PC-9 (cell line): ENCODE data around the gene HSPG2. TPM values are rescaled to one million over a fixed set of nuclear protein-coding genes. Genes with fewer than 3 reads are reported as not detected.
"Not testable (repeated sequence)": the region's sequence is repeated elsewhere in the genome, so short reads cannot be mapped to it uniquely, and the experiment has no call there.

ENCODE experiments used
- BruUV-seq: library from RNA; stranded (reverse); fragments of 400-500 nt; replicated peaks from 2 replicates; lab custom pipeline; 2021; lab: Mats Ljungman, UMichigan
- CTCF ChIA-PET: fragments of 300-600 bp; sonication (Branson Sonifier 250); formaldehyde crosslinking; loops from one replicate; lab custom pipeline; 2022; ENCODE audit warnings: antibody characterized with exemption; lab: Charles Lee
- POLR2A ChIA-PET: fragments of 300-600 bp; sonication (Branson Sonifier 250); formaldehyde crosslinking; loops from one replicate; lab custom pipeline; 2022; ENCODE audit warnings: antibody characterized with exemption; ENCODE audit not compliant: unreplicated experiment; lab: Charles Lee
- DNase-seq, 2 experiments: peaks; one replicate each; pipeline versions ENCODE4 v3.0.0 to v3.0.0-alpha.2; 2015 to 2022; ENCODE audit warnings: mixed read lengths in 1 of 2
- H2AFZ ChIP-seq: fragments of 200-600 bp; sonication (generic); 2 replicates; pipeline ENCODE4 v1.8.1; 2017; ENCODE audit warnings: antibody characterized with exemption
- H3F3A ChIP-seq: fragments of 200-600 bp; sonication (generic); 2 replicates; pipeline ENCODE4 v1.8.1; 2017; ENCODE audit warnings: antibody characterized with exemption, mild to moderate bottlenecking, low read depth; ENCODE audit not compliant: insufficient read depth
- H3K27ac ChIP-seq: fragments of 200-600 bp; sonication (generic); 2 replicates; pipeline ENCODE4 v1.6.1; 2016; ENCODE audit warnings: mixed run types
- H3K27me3 ChIP-seq: fragments of 200-600 bp; sonication (generic); 2 replicates; pipeline ENCODE4 v1.6.1; 2016; ENCODE audit warnings: low read depth, mixed run types; ENCODE audit not compliant: insufficient read depth
- H3K36me3 ChIP-seq: fragments of 200-600 bp; sonication (generic); 2 replicates; pipeline ENCODE4 v1.6.1; 2016; ENCODE audit warnings: low read depth, mixed run types
- H3K4me1 ChIP-seq: fragments of 200-600 bp; sonication (generic); replicated peaks from 2 replicates; pipeline ENCODE4 v1.6.1; 2016; ENCODE audit warnings: mixed run types; ENCODE audit not compliant: insufficient read depth
- H3K4me2 ChIP-seq: fragments of 200-600 bp; sonication (generic); 2 replicates; pipeline ENCODE4 v1.6.1; 2017; ENCODE audit warnings: mixed run types
- H3K4me3 ChIP-seq: fragments of 200-600 bp; sonication (generic); 2 replicates; pipeline ENCODE4 v1.6.1; 2016; ENCODE audit warnings: mixed run types
- H3K79me2 ChIP-seq: fragments of 200-600 bp; sonication (generic); 2 replicates; pipeline ENCODE4 v1.6.1; 2017; ENCODE audit warnings: low read depth, mixed run types
- H3K9me2 ChIP-seq: fragments of 200-600 bp; sonication (generic); 2 replicates; pipeline ENCODE4 v1.8.1; 2017; ENCODE audit warnings: mild to moderate bottlenecking; ENCODE audit not compliant: insufficient read depth
- H3K9me3 ChIP-seq: fragments of 200-600 bp; sonication (generic); 2 replicates; pipeline ENCODE4 v1.8.1; 2016; ENCODE audit warnings: low read depth; ENCODE audit not compliant: insufficient read depth
- H4K20me1 ChIP-seq: fragments of 200-600 bp; sonication (generic); 2 replicates; pipeline ENCODE4 v1.8.1; 2017; ENCODE audit not compliant: insufficient read depth
- EZH2 ChIP-seq: fragments of 200-600 bp; sonication (generic); IDR thresholded peaks from 2 replicates; pipeline ENCODE4 v1.8.0; 2017; ENCODE audit warnings: antibody characterized with exemption, low read depth
- intact Hi-C: fragments of 100-400 bp; cut with micrococcal nuclease; formaldehyde crosslinking; loops from one replicate; pipeline ENCODE4 v1.10.0; 2022; ENCODE audit not compliant: unreplicated experiment
- total RNA-seq: library from RNA; stranded (reverse); gene quantifications from 2 replicates; pipeline ENCODE4 v1.2.3, GENCODE V29; 2021
- TF ChIP-seq, protein P1 (sequence below): fragments of 200-600 bp; sonication (generic); conservative IDR thresholded peaks from 2 replicates; pipeline ENCODE4 v1.6.1; 2017; ENCODE audit warnings: mixed run types, antibody characterized with exemption, mild to moderate bottlenecking, moderate library complexity

Gene HSPG2
- total RNA-seq, 1 experiment from 2014 or later, result 126 TPM

DNA sequence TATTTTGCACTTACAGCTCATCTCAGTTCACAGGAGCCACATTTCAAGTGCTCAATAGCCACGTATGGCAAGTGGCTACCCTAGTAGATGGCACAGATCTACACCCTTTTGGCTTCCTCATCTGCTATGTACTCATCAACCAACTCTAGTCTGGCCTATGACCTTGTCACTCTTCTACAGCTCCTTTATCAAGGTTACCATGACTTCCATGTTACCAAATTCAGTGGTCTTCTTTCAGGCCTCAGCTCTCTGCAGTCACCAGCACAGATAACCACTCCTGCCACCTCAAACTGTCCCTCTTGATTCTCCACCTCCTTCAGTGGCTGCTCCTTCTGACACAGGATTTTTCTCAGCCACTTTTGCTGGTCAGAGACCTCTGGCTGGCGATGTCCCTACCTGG lies 142.5 kb downstream of the HSPG2 start:
- no peak for DNase-seq
- Histone ChIP-seq H3K27me3 (no peaks in the 10 kb centered on the region), H4K20me1 (no peaks in the 10 kb centered on the region), H3K79me2 (no peaks in the 10 kb centered on the region), H3K27ac (no peak overlapping the region), H3K9me3 (no peaks in the 10 kb centered on the region), H3F3A (no peaks in the 10 kb centered on the region; the same call in 1 of the 2 replicates), H3K9me2 (no peaks in the 10 kb centered on the region), H2AFZ (no peak overlapping the region), H3K4me2 (no peak overlapping the region), H3K36me3 (no peaks in the 10 kb centered on the region), H3K4me3 (no peak overlapping the region), H3K4me1 (no peaks in the 10 kb centered on the region)
- ChIA-PET CTCF (no interaction called here), POLR2A (no interaction called here)
- no peak for TF ChIP-seq EZH2
- TF ChIP-seq, protein P1, sequence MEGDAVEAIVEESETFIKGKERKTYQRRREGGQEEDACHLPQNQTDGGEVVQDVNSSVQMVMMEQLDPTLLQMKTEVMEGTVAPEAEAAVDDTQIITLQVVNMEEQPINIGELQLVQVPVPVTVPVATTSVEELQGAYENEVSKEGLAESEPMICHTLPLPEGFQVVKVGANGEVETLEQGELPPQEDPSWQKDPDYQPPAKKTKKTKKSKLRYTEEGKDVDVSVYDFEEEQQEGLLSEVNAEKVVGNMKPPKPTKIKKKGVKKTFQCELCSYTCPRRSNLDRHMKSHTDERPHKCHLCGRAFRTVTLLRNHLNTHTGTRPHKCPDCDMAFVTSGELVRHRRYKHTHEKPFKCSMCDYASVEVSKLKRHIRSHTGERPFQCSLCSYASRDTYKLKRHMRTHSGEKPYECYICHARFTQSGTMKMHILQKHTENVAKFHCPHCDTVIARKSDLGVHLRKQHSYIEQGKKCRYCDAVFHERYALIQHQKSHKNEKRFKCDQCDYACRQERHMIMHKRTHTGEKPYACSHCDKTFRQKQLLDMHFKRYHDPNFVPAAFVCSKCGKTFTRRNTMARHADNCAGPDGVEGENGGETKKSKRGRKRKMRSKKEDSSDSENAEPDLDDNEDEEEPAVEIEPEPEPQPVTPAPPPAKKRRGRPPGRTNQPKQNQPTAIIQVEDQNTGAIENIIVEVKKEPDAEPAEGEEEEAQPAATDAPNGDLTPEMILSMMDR, result no peak
- no TSS peak for BruUV-seq
- intact Hi-C loops, result no loop called here

DNA sequence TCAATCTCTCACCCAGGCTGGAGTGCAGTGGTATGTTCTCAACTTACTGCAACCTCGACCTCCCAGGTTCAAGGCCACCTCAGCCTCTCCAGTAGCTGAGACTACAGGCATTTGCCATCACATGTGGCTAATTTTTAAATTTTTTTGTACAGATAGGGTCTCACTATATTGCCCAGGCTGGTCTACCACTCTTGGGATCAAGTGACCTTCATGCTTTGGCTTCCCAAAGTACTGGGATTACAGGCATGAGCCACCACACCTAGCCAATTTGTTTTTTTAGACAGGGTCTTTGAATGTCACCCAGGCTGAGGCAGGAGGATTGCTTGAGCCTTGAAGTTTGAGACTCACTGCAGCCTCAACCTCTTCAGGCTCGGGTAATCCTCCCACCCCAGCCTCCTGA lies 144.0 kb downstream of the HSPG2 start:
- peaks cover 12% of the 10 kb centered on the region for H3F3A ChIP-seq
- BruUV-seq, result no TSS peak
- no peaks in the 10 kb centered on the region for H3K9me2 ChIP-seq
- POLR2A ChIA-PET, result no interaction called here
- CTCF ChIA-PET, result no interaction called here
- DNase-seq, result no peak
- H3K27me3 ChIP-seq, result no peaks in the 10 kb centered on the region
- H3K4me3 ChIP-seq, result no peak overlapping the region
- H2AFZ ChIP-seq, result no peak overlapping the region
- no peak overlapping the region for H3K4me2 ChIP-seq
- peaks cover 11% of the 10 kb centered on the region for H3K4me1 ChIP-seq
- TF ChIP-seq, protein P1, result no peak
- TF ChIP-seq EZH2, result no peak
- H3K9me3 ChIP-seq, result no peaks in the 10 kb centered on the region
- H3K36me3 ChIP-seq, result no peaks in the 10 kb centered on the region
- H3K79me2 ChIP-seq, result no peaks in the 10 kb centered on the region
- intact Hi-C loops, result no loop called here
- no peak overlapping the region for H3K27ac ChIP-seq
- H4K20me1 ChIP-seq, result no peaks in the 10 kb centered on the region

DNA sequence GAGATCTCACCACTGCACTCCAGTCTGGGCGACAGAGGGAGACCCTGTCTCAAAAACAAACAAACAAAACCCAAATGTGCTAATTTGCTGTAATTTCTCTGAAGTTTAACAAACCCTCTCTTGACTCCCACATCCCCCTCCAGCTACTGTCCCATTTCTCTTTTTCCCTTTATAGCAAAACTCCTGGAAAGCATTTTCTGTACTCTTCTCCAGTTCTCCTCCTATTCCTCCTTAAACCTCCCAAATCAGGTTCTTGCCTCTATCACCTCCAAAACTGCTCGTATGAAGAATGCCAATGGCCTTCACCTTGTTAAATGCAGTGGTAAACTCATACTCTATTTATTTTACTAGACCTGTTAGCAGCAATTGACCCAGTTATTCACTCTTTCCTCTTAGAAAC lies 150.5 kb downstream of the HSPG2 start:
- Histone ChIP-seq H3F3A (peaks cover 38% of the 10 kb centered on the region), H4K20me1 (no peaks in the 10 kb centered on the region), H3K4me2 (no peak overlapping the region), H3K4me1 (peaks cover 23% of the 10 kb centered on the region), H3K9me3 (no peaks in the 10 kb centered on the region), H3K27me3 (no peaks in the 10 kb centered on the region), H3K27ac (no peak overlapping the region), H3K36me3 (no peaks in the 10 kb centered on the region), H3K9me2 (no peaks in the 10 kb centered on the region), H2AFZ (no peak overlapping the region), H3K4me3 (no peak overlapping the region), H3K79me2 (peaks cover 8% of the 10 kb centered on the region)
- ChIA-PET POLR2A (no interaction called here), CTCF (no interaction called here)
- DNase-seq, result no peak
- no TSS peak for BruUV-seq
- no peak for TF ChIP-seq EZH2
- TF ChIP-seq, protein P1, result no peak
- intact Hi-C loops, result loop anchor here (10.0 kb wide), 1 partner anchor 148 kb away; the partner anchor contains the start of gene HSPG2

DNA sequence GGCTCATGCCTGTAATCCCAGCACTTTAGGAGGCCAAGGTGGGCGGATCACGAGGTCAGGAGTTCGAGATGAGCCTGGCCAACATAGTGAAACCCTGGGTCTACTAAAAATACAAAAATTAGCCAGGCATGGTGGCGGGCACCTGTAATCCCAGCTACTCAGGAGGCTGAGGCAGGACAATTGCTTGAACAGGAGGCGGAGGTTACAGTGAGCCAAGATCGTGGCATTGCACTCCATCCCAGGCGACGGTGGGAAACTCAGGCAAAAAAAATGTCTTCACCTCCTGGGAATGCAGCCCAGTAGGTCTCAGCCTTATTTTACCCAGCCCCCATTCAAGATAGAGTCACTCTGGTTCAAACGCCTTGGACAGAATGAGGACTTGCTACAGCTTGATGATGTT lies 151.3 kb downstream of the HSPG2 start:
- CTCF ChIA-PET, BruUV-seq, H3K4me2 ChIP-seq, H3K4me3 ChIP-seq, H3K9me2 ChIP-seq, H2AFZ ChIP-seq, H3K27me3 ChIP-seq, H3K27ac ChIP-seq, H3K36me3 ChIP-seq, H3K9me3 ChIP-seq, DNase-seq, H4K20me1 ChIP-seq: not testable (repeated sequence)
- peaks cover 17% of the 10 kb centered on the region for H3K79me2 ChIP-seq
- H3K4me1 ChIP-seq, result peaks cover 23% of the 10 kb centered on the region
- H3F3A ChIP-seq, result peaks cover 38% of the 10 kb centered on the region
- POLR2A ChIA-PET, result interaction anchor here (0.6 kb wide), 1 partner anchor 59 kb away, joined by 4 read pairs; no protein-coding TSS in a partner anchor
- intact Hi-C loops, result loop anchor here (10.0 kb wide), 1 partner anchor 149 kb away; the partner anchor contains the start of gene HSPG2
